Kidney (tissue), 22 donors: ENCODE results near the gene PTGDR. TPM values are rescaled to one million over a fixed set of nuclear protein-coding genes. Genes with fewer than 3 reads are reported as not detected.

Experiments used
- DNase-seq, 5 donors: peaks; one replicate each; pipeline ENCODE4 v3.0.0-alpha.2; 2013 to 2020
- FAIRE-seq: peaks from 2 replicates; lab custom pipeline; 2012; peaks lifted over from hg19 to GRCh38; lab: Jason Lieb, UNC
- H3K27ac ChIP-seq, 2 donors: one replicate each; pipeline ENCODE4 v1.7.0; 2013; ENCODE audit warnings: low read depth in 2 of 2, low read length in 2 of 2, inconsistent platforms in 1 of 2
- H3K27me3 ChIP-seq: one replicate; pipeline ENCODE4 v1.7.1; 2013; ENCODE audit warnings: low read length, inconsistent platforms; ENCODE audit not compliant: control insufficient read depth, insufficient read depth
- H3K36me3 ChIP-seq, 3 donors: one replicate each; pipeline versions ENCODE4 v1.7.0 to v1.7.1; 2013; ENCODE audit warnings: low read length in 3 of 3, control low read depth in 1 of 3, inconsistent platforms in 1 of 3; ENCODE audit not compliant: insufficient read depth in 3 of 3, control insufficient read depth in 2 of 3
- H3K4me1 ChIP-seq, 3 donors: one replicate each; pipeline versions ENCODE4 v1.7.0 to v1.7.1; 2013; ENCODE audit warnings: low read length in 3 of 3, inconsistent platforms in 1 of 3, low read depth in 1 of 3; ENCODE audit not compliant: control insufficient read depth in 2 of 3, insufficient read depth in 2 of 3
- H3K4me3 ChIP-seq, 3 donors: one replicate each; pipeline versions ENCODE4 v1.7.0 to v1.8.1; 2013; ENCODE audit warnings: low read length in 3 of 3, control low read depth in 1 of 3, inconsistent platforms in 1 of 3
- H3K9ac ChIP-seq, 3 donors: one replicate each; pipeline versions ENCODE4 v1.7.0 to v1.7.1; 2013; ENCODE audit warnings: low read length in 3 of 3, control low read depth in 1 of 3, inconsistent platforms in 1 of 3
- H3K9me3 ChIP-seq, 3 donors: one replicate each; pipeline versions ENCODE4 v1.7.0 to v1.7.1; 2013; ENCODE audit warnings: low read length in 3 of 3, control low read depth in 1 of 3, inconsistent platforms in 1 of 3; ENCODE audit not compliant: control insufficient read depth in 2 of 3, insufficient read depth in 1 of 3
- intact Hi-C: fragments of 100-400 bp; cut with DNase I; formaldehyde crosslinking; loops from one replicate; pipeline ENCODE4 v1.11.1; 2022
- long read RNA-seq, 10 donors: library from polyadenylated mRNA in 1 of 10; unstranded in 1 of 10; transcript quantifications; one replicate each; pipeline ENCODE4 v2.0.0 and lab custom pipeline, GENCODE V29; 2021 to 2026
- polyA plus RNA-seq: library from polyadenylated mRNA; stranded (reverse); fragments of 350-450 nt; fragmentation: Illumina TruSeq; extraction: RNeasy Lipid Tissue Mini Kit (QIAGEN cat#74804); gene quantifications from one replicate; pipeline ENCODE4 v1.2.3, GENCODE V29; 2014; ENCODE audit warnings: low read depth, low replicate concordance; ENCODE audit not compliant: insufficient read depth
- total RNA-seq: library from RNA; stranded (reverse); fragmentation: NEBNext Ultra II Directional; extraction: Animal tissue kit (Norgen Biotek cat#: 25700); gene quantifications from one replicate; pipeline ENCODE4 v1.2.1, GENCODE V29; 2021
- TF ChIP-seq, protein P1 (sequence below): IDR thresholded peaks from 3 replicates; pipeline ENCODE4 v1.5.1; 2012; ENCODE audit warnings: mild to moderate bottlenecking, moderate library complexity, borderline replicate concordance; ENCODE audit not compliant: insufficient read depth; ENCODE audit errors: extremely low read depth
- donor health status: control.
- donor health status: control.
- donor health status: control.
- donor health status: control.
- donor health status: control.
- donor health status: DM: yes; HTN: yes; CAD: no.
- donor health status: Normal renal cell carcinoma (clear cell type).

The PTGDR gene, protein sequence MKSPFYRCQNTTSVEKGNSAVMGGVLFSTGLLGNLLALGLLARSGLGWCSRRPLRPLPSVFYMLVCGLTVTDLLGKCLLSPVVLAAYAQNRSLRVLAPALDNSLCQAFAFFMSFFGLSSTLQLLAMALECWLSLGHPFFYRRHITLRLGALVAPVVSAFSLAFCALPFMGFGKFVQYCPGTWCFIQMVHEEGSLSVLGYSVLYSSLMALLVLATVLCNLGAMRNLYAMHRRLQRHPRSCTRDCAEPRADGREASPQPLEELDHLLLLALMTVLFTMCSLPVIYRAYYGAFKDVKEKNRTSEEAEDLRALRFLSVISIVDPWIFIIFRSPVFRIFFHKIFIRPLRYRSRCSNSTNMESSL
- total RNA-seq (3.1 TPM), polyA plus RNA-seq (0.22 TPM)
- long read RNA-seq, donor 1 = 0 reads
- long read RNA-seq, donor 2 = 0 reads
- long read RNA-seq, donor 3 = 0 reads
- long read RNA-seq, donor 4 = 0 reads
- long read RNA-seq, donor 5 = 0 reads
- long read RNA-seq, donor 6 = 0 reads
- long read RNA-seq, donor 7, partial matches to known transcripts = 0 of 5 reads
- long read RNA-seq, donor 7, other reads (novel, unspliced or antisense) = 2 of 5 reads
- long read RNA-seq, donor 8 = 0 reads
- long read RNA-seq, donor 9 = 0 reads
- long read RNA-seq, donor 10 = 0 reads

DNA sequence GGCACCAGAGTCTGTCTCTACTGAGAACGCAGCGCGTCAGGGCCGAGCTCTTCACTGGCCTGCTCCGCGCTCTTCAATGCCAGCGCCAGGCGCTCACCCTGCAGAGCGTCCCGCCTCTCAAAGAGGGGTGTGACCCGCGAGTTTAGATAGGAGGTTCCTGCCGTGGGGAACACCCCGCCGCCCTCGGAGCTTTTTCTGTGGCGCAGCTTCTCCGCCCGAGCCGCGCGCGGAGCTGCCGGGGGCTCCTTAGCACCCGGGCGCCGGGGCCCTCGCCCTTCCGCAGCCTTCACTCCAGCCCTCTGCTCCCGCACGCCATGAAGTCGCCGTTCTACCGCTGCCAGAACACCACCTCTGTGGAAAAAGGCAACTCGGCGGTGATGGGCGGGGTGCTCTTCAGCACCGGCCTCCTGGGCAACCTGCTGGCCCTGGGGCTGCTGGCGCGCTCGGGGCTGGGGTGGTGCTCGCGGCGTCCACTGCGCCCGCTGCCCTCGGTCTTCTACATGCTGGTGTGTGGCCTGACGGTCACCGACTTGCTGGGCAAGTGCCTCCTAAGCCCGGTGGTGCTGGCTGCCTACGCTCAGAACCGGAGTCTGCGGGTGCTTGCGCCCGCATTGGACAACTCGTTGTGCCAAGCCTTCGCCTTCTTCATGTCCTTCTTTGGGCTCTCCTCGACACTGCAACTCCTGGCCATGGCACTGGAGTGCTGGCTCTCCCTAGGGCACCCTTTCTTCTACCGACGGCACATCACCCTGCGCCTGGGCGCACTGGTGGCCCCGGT, at the start of gene PTGDR:
Gene PTGDR (plus strand): TSS at position 198 of the 778 bp plus-strand sequence. CDS start 117 bp downstream, at position 315.
- no peak within 1 kb of the TSS for H3K9ac ChIP-seq
- FAIRE-seq = no peak
- H3K27ac ChIP-seq = no peak within 1 kb of the TSS

DNA sequence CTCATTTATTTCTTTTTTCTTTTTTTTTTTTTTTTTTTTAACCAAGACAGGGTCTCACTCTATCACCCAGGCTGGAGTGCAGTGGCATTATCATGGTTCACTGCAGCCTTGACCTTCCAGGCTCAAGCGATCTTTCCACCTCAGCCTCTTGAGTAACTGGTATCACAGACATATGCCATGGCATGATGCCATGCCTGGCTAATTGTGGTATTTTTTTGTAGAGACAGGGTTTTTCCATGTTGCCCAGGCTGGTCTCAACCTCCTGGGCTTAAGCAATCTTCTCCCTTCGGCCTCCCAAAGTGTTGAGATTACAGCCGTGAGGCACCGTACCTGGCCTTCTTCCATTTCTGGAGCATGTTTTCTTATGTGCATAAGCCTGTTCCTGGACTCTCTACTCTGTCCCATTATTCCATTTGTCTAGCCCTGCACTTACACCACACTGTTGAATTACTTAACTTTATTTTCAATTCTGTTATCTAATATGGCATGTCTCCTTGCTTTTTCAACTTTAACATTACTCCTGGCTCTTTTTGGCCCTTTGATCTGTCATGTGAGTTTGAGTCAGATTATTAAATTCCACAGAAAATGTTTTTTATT, 47.9 kb upstream of the PTGDR start:
- H3K4me1 ChIP-seq = no peaks in the 10 kb centered on the region
- H3K36me3 ChIP-seq = no peaks in the 10 kb centered on the region
- DNase-seq (no peak), FAIRE-seq (no peak)
- H3K27me3 ChIP-seq = no peaks in the 10 kb centered on the region
- no peaks in the 10 kb centered on the region for H3K9me3 ChIP-seq
- H3K27ac ChIP-seq = no peak overlapping the region
- H3K4me3 ChIP-seq = no peak overlapping the region
- TF ChIP-seq, protein P1, sequence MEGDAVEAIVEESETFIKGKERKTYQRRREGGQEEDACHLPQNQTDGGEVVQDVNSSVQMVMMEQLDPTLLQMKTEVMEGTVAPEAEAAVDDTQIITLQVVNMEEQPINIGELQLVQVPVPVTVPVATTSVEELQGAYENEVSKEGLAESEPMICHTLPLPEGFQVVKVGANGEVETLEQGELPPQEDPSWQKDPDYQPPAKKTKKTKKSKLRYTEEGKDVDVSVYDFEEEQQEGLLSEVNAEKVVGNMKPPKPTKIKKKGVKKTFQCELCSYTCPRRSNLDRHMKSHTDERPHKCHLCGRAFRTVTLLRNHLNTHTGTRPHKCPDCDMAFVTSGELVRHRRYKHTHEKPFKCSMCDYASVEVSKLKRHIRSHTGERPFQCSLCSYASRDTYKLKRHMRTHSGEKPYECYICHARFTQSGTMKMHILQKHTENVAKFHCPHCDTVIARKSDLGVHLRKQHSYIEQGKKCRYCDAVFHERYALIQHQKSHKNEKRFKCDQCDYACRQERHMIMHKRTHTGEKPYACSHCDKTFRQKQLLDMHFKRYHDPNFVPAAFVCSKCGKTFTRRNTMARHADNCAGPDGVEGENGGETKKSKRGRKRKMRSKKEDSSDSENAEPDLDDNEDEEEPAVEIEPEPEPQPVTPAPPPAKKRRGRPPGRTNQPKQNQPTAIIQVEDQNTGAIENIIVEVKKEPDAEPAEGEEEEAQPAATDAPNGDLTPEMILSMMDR = no peak
- intact Hi-C loops = no loop called here
- no peak overlapping the region for H3K9ac ChIP-seq

More for the DNA sequence above, at the start of gene PTGDR:
- H3K36me3 ChIP-seq = no peaks in the 10 kb centered on the region
- H3K4me1 ChIP-seq = no peaks in the 10 kb centered on the region
- TF ChIP-seq, protein P1 = no peak
- H3K27me3 ChIP-seq = peaks cover 11% of the 10 kb centered on the region
- H3K4me3 ChIP-seq = peak within 1 kb of the TSS in 2 of 3 donors; percentile 21 to 46
- intact Hi-C loops = no loop called here
- DNase-seq = peak; percentile 21 to 75 (median 34)
- H3K9me3 ChIP-seq = no peaks in the 10 kb centered on the region

DNA sequence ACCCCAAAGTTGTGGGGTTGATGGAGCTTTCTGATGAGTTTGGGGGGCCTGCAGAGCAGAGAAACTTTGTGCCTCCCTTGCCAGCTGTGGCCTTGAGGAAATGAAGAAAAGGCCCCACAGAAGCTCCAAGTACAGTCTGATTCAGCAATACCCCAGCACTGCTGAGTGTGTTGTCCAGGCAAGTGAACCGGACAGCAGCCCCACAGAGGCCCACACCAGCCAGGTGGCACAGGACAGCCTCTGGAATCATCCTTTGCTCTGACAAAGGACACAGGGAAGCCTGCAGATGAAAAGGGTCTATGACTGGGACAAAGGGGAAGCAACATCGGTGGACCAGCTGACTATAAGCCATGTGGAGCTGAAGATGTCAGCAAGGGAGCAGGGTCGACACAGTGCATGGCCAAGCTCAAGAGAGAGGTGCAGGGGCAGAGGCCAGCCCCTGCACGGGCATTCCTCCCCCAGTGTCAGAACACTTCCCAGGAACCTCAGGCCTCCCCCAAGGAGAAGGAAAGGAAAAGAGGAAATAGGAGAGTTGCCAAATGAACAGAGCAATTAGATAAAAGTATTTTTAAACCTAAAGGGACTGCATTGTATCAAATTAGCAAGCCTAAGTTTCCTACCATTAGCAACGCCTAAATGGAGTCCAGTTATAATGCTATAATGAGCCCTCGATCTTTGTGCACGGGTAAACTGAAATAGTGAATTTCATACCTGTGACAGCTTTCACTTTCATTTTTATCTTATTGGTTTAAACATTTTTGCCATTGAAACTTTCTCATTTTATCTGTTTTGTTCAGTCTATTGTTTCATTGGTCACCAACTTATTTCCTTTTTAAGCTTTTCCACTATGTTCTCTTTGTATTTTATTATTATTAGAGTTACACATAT, 46.3 kb upstream of the PTGDR start:
- H3K4me1 ChIP-seq = no peaks in the 10 kb centered on the region
- H3K9me3 ChIP-seq = no peaks in the 10 kb centered on the region
- DNase-seq (no peak), FAIRE-seq (no peak)
- peak overlapping the region in 2 of 3 donors; percentile 5 to 39 for H3K4me3 ChIP-seq
- intact Hi-C loops = no loop called here
- no peaks in the 10 kb centered on the region for H3K27me3 ChIP-seq
- no peak overlapping the region for H3K9ac ChIP-seq
- no peak overlapping the region for H3K27ac ChIP-seq
- H3K36me3 ChIP-seq = no peaks in the 10 kb centered on the region
- TF ChIP-seq, protein P1 = no peak
